ENCODE results near the gene CHKA. TPM values are rescaled to one million over a fixed set of nuclear protein-coding genes. Genes with fewer than 3 reads are reported as not detected.
A peak's percentile ranks its signal among the peaks of the same experiment; 100 is the strongest.

Gene CHKA
- total RNA-seq, 1 donor from 2014 or later, result 46.7 TPM

GRCh38 chr11:68077617-68078582, 43.3 kb downstream of the CHKA start:
- Mint-ChIP-seq H3K4me1 (ENCODE audit: unreplicated experiment) (peaks cover 22% of the 10 kb centered on the region), H3K36me3 (peaks cover 27% of the 10 kb centered on the region), H3K4me3 (no peak overlapping the region), H3K27ac (peak overlapping the region; percentile 17), H3K27me3 (no peaks in the 10 kb centered on the region), H3K9me3 (no peaks in the 10 kb centered on the region)
- no peak for DNase-seq (ENCODE audit: extremely low spot score, unreplicated experiment)
- TF ChIP-seq CTCF (conservative IDR thresholded peaks at IDR 0.05), result no peak

GRCh38 chr11:68076371-68077042, 44.7 kb downstream of the CHKA start:
- Mint-ChIP-seq H3K27ac (no peak overlapping the region), H3K9me3 (no peaks in the 10 kb centered on the region), H3K27me3 (no peaks in the 10 kb centered on the region), H3K36me3 (peaks cover 27% of the 10 kb centered on the region), H3K4me3 (no peak overlapping the region), H3K4me1 (ENCODE audit: unreplicated experiment) (peaks cover 22% of the 10 kb centered on the region)
- DNase-seq (ENCODE audit: extremely low spot score, unreplicated experiment), result no peak
- TF ChIP-seq CTCF (conservative IDR thresholded peaks at IDR 0.05), result peak; percentile 17

GRCh38 chr11:68074584-68075352, 46.4 kb downstream of the CHKA start:
- H3K27me3 Mint-ChIP-seq, result no peaks in the 10 kb centered on the region
- peaks cover 24% of the 10 kb centered on the region for H3K36me3 Mint-ChIP-seq
- no peak for TF ChIP-seq CTCF (conservative IDR thresholded peaks at IDR 0.05)
- no peak for DNase-seq (ENCODE audit: extremely low spot score, unreplicated experiment)
- no peaks in the 10 kb centered on the region for H3K9me3 Mint-ChIP-seq
- peaks cover 22% of the 10 kb centered on the region for H3K4me1 Mint-ChIP-seq (ENCODE audit: unreplicated experiment)
- no peak overlapping the region for H3K4me3 Mint-ChIP-seq
- H3K27ac Mint-ChIP-seq, result no peak overlapping the region

- DNase-seq (ENCODE audit: extremely low spot score, unreplicated experiment), result peak; percentile 42
- no peak for TF ChIP-seq CTCF (conservative IDR thresholded peaks at IDR 0.05)
- Mint-ChIP-seq H3K4me3 (no peak overlapping the region), H3K27ac (no peak overlapping the region), H3K4me1 (ENCODE audit: unreplicated experiment) (peaks cover 11% of the 10 kb centered on the region), H3K27me3 (no peaks in the 10 kb centered on the region), H3K36me3 (peaks cover 32% of the 10 kb centered on the region), H3K9me3 (no peaks in the 10 kb centered on the region)
These were observed 49.7 kb downstream of the CHKA start for GRCh38 chr11:68071281-68072048.

- peaks cover 31% of the 10 kb centered on the region for H3K36me3 Mint-ChIP-seq
These were observed 53.2 kb downstream of the CHKA start for GRCh38 chr11:68067991-68068390.

More at GRCh38 chr11:68067991-68068390, 53.2 kb downstream of the CHKA start:
- no peak overlapping the region for H3K27ac Mint-ChIP-seq
- H3K27me3 Mint-ChIP-seq, result no peaks in the 10 kb centered on the region
- no peak for DNase-seq (ENCODE audit: extremely low spot score, unreplicated experiment)
- H3K9me3 Mint-ChIP-seq, result no peaks in the 10 kb centered on the region
- TF ChIP-seq CTCF (conservative IDR thresholded peaks at IDR 0.05), result no peak
- no peaks in the 10 kb centered on the region for H3K4me1 Mint-ChIP-seq (ENCODE audit: unreplicated experiment)
- H3K4me3 Mint-ChIP-seq, result no peak overlapping the region

All from type B pancreatic cell (in vitro differentiated cells).